ENCODE results near the gene SMYD1.

GRCh38 chr2:88057437-88057844 lies 10.2 kb upstream of the SMYD1 start:
- TF ChIP-seq EP300 (conservative IDR thresholded peaks at IDR 0.05; ENCODE audit: poor library complexity, severe bottlenecking): no peak
- no peak for TF ChIP-seq CTCF (IDR thresholded peaks at IDR 0.05; ENCODE audit: poor library complexity, severe bottlenecking)
- no peak for TF ChIP-seq EZH2 (IDR thresholded peaks at IDR 0.05; ENCODE audit: borderline replicate concordance, insufficient read depth, low read length, poor library complexity, severe bottlenecking)
- TF ChIP-seq POLR2AphosphoS5 (IDR thresholded peaks at IDR 0.05): no peak
- TF ChIP-seq RAD21 (conservative IDR thresholded peaks at IDR 0.05): no peak
- TF ChIP-seq REST (IDR thresholded peaks at IDR 0.05; ENCODE audit: borderline replicate concordance): no peak
- TF ChIP-seq MXI1 (conservative IDR thresholded peaks at IDR 0.05; ENCODE audit: poor library complexity, severe bottlenecking): no peak
- no peak for TF ChIP-seq TAF1 (IDR thresholded peaks at IDR 0.05; ENCODE audit: low read depth)

Data from neural cell (in vitro differentiated cells).